ENCODE data around the gene SESN3. TPM values are rescaled to one million over a fixed set of nuclear protein-coding genes. Genes with fewer than 3 reads are reported as not detected.
A peak's percentile ranks its signal among the peaks of the same experiment; 100 is the strongest.
"Not testable (repeated sequence)": the region's sequence is repeated elsewhere in the genome, so short reads cannot be mapped to it uniquely, and the experiment has no call there.

SESN3 gene
- polyA plus RNA-seq, 10 donors: 79.8 to 157 (median 118) TPM

GRCh38 chr11:95228081-95228749, 2.8 kb downstream of the SESN3 start:
- DNase-seq: peak in 1 of 3 donors; percentile 33

DNA sequence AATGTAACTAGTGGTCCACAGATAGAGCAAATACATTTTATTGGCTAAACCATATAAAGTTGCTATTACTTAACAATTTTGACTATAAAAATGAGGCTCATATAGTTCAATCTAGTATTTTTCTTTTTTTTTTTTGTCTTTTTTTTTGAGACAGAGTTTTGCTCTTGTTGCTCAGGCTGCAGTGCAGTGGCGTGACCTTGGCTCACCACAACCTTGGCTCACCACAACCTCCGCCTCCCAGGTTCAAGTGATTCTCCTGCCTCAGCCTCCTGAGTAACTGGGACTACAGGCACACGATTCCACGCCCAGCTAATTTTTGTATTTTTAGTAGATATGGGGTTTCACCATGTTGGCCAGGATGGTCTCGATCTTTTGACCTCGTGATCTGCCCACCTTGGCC, 3.9 kb downstream of the SESN3 start:
- DNase-seq: not testable (repeated sequence)

DNA sequence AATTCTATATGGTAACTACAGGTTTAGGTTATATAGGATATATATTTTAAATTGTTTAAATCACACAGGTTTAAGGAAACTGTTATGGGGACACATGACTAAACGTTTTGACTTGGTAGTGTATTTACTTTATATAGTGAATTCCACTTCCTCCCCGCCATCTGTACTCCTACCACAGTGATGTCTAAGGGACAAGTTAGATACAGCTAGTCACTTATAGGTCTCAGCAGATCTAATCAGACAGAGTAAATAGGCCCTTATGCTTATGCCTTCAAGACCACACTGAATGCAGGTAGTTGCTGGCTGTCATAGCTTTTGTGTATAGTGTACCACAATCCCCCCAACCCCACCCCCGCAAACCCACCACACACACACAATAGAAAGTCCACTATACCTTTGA, 8.2 kb downstream of the SESN3 start:
- DNase-seq: no peak

DNA sequence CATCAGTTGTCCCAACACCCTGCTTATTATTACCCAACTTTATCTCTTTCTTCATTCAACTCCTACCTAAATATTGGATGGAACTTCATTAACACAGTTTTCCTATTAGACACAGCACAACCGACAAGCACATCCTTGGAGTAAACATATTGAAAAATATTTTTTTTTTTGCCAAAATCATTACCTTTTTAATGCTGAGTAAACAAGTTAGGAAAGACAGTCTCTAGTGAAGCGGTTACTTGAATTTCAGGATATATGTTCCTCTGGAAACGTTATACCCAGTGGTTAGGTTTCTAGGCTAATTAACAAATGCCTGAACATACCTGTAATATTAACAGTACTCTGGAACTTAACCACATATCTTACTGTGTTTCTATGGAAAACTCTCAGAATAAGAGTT, 11.4 kb downstream of the SESN3 start:
- DNase-seq: no peak

- no peak for DNase-seq
Measured at GRCh38 chr11:95218149-95218548, 12.9 kb downstream of the SESN3 start.

DNA sequence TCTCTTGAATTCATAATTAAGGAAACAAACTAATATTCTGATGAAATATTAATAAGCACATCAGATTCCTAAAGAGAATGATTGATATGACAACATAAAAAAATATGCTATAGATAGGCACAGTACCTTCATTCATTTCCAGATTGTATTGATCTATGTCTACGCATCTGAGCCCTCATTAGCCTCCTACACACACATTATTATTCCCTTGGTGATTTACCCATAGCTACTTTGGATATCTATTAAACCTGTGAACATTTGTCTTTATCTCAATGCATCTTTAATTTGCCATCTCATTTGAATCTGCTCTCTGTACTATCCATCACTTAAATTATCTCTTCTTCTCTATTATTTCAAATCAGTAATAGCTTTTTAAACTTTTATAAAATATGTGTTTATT, 18.4 kb downstream of the SESN3 start:
- DNase-seq: no peak

- not testable (repeated sequence) for DNase-seq
Measured at GRCh38 chr11:95209535-95209934, 21.5 kb downstream of the SESN3 start.

DNA sequence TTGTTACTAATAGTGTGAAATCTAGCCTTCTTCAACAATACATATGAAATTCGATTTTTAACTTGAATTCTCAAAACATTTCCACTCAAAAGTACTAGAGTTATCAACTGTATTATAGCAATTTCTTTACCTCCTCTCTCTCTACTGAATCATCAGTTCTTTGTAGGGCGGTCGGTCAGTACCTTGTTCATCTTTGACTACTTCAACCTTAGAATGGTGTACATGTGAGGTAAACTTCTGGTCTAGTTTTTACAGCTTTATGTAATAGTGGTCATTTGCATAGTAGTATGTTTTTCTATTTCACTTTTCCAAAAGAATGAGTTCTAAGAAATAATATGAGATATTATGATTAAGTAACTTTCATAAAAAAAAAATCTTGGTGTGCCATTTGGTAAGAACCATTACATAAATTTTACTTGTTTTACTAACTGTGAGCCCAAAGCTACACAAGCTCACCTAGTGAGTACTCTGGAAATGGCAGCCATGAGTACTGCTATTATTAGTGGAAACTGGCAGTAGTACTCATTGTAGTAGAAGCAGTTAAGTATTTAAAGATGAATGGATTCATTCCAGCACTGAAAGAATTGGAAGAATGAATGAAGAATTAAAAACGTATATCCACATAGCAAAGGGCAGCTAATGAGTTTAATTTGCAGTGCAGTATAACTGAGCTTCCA, 30.1 kb downstream of the SESN3 start:
- peak in 1 of 3 donors; percentile 19 for DNase-seq

DNA sequence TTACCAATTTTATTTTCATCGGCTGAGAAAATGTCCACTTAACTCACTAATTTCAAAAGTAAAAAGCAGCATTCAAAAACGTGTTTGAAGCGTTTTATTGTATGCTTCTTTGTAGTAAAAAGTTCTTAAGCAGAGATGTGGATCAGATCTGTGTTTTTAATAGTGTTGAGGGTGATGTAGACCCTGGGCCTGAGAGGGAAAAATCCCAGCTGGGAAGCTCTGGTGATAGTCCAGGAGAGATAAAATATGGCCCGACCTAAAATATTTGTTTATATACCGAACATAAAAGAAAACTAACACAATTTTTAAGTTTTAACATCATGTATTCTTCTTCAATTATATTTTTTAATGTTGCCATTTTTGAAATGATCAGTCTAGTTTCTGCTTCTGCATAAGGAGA, 35.2 kb downstream of the SESN3 start:
- no peak for DNase-seq

DNA sequence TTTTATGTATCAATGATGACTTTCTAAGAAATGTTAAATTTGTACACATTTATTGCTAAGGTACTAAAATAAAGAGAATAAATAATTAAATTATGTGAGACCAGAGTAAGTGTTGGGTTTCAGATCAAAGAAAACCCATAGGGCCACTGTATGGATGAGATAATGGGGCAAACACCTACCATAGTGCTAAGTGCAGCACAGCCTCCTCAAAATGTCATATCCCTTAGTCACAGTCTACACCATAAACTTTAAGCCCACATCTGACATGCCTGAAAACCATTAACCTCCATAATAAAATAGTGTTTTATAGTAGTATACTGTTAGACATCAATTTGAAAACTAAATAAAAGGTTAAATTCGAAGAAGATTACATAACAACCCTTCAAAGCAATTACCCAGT, 37.5 kb downstream of the SESN3 start:
- DNase-seq: no peak

DNA sequence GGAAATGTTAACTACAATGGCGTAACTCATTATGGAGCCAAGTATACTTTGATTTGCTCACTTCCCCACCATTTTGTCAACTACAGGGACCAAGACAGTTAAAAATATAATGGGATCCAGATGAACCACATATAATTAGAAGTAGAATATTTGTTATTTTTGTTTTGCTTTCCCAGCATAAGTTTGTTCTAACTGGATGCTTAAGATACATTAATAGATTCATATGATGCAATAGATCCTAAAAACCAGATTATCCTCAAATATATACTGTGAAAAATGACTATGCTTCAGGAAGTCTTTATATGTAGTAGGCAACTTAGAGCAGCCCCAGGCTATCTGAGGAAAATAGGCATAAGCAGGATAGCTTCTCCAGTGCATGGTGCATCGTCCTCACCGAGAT, 38.3 kb downstream of the SESN3 start:
- no peak for DNase-seq

DNA sequence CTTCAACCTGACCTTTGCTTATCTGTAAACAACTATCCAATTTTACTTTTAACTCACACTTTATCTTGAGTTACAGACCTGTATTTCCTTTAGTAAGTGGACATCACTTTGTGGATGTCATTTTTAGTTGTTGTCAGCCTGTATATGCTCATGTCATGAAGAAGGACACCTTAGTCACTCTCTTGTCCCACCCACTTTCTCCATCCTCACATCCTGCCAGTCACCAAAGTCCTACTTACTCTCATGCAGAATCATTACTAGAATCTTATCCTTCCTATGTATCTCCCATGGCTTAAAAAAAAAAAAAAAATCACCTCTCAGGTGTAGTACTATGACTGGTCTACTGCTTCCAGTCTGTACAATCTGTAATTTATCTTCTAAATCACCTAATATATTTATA, 43.3 kb downstream of the SESN3 start:
- no peak for DNase-seq

DNA sequence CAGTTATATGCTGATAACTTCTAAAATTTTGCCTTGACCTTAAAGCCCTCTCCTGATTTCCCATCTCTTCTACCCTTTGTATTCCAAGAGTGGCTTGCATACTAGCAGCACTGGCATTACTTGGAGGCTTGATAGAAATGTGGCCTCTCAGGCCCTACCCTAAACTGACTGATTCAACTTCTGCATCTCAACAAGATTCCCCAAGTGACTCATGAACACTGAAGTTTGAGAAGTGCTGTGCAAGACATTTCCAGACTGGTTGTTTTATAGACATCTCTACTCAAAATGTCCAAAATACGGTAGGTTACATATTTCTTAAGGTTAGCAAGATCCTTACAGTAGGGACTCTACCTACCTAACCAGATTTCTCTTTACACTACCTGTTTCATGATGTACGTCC, 48.6 kb downstream of the SESN3 start:
- DNase-seq: no peak

DNA sequence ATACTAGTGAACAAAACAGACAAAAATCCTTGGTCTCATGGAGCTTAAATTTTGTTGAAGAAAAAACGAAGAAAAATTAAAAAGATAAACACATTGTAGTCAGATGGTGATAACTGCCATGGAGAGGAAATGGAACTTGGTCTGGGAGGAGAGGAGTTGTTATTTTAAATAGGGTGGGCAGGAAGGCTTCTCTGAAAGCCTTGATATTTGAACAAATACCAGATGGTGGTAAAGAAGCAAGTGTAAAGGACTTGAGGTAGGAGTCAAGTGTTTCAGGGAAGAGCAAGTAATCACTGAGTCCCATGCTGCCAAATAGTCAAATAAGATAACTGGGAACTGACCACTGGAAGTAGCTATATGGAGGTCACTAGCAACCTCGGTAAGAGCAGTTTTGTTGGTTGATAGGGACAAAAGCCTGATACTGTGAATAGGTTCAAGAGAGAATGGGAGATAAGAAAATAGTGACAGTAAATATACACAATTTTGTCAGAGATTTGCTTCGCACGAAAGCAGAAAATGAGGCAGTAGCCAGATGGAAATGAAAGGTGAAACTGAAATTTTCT, 55.1 kb downstream of the SESN3 start:
- DNase-seq: no peak

DNA sequence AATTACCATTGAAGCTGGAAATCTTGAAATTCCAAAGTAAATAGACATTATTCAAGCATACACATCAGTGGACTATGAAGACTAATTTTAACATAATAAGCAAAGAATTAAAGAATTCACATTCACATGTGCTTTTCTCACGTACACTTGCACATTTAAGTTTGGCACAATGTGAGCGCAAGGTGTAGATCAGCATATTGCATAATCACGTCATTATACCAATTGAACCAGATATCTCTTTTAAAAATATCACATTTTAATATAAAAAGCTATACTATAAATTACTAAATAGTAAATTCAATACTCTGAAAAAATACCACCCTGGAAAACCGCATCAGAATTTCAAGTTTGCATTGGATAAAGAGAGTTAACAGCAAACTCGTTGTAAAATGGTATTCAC, 60.7 kb downstream of the SESN3 start:
- DNase-seq: no peak

DNA sequence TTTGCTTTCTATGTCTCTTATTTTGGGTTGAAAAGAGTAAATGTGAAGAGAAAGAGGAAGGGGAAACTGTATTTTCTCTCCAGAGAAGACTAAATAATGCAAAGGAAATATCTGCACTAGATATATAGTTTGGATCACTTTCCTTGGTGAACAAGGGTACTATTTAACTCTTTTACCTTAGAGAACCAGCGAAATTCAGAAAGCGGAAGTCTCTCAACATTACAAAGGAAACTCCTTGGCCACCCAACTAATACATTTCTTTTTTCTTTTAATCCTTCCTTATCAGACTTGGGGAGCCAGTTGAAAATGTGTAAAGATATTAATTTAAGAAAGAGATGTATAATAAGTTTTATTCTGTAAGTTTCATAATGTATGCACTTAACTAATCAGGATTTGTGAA, 64.2 kb downstream of the SESN3 start:
- no peak for DNase-seq

DNA sequence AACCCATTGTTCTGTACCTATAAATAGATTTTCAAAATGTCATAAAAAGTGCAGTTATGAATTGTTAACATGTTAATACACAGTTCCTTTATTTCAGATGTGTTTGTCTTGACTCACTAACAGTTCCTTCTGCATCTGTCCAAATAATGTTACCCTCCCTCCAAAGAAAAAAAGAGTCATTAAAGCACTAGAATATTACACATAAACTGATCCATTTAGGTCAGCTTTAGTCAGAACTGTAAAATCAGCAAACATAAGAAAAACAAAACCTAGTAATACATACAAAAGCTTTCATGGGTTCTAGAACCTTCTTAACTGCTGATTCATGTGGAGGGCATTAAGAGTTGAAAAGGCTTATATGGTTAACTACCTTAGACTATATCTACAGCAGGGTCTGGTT, 65.4 kb downstream of the SESN3 start:
- DNase-seq: no peak

DNA sequence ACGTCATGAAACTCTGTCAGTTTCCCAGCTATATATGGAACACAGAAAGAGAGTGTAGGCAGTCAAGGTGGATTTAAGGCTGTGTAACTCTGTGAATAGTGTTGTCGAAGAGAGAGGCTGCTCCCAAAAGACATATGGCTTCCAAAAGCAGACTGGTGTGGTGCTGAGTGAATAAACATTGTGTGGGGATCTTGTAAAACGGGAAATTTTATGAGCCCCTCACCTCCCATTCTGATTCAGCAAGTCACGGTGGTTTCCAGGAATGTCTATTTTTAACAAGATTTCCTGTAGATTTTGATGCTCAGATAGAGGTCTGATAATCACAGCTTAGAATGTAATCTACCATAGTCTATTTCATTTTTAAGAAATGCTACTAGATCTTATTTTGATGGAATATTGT, 67.9 kb downstream of the SESN3 start:
- DNase-seq: no peak

GRCh38 chr11:95161248-95161647, 69.8 kb downstream of the SESN3 start:
- no peak for DNase-seq

DNA sequence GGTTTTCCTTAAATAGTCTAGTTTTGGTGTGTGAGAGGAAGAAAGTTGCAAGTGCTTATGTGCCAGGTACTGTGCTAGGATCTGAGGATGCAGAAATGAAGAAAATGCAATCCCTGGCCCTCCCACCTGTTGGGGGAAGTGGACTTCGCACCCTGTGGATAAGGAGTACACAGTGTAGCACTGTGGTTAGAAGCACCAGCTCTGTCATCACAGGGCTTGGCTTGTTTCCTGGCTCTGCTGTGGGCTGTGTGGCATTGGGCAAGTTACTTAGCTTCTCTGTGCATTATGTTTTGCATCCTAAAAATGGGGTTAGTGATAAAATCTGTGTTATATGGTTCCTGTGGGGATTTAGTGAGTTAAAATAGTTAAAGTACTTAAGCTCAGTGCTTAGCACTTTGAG, 73.2 kb downstream of the SESN3 start:
- DNase-seq: no peak

DNA sequence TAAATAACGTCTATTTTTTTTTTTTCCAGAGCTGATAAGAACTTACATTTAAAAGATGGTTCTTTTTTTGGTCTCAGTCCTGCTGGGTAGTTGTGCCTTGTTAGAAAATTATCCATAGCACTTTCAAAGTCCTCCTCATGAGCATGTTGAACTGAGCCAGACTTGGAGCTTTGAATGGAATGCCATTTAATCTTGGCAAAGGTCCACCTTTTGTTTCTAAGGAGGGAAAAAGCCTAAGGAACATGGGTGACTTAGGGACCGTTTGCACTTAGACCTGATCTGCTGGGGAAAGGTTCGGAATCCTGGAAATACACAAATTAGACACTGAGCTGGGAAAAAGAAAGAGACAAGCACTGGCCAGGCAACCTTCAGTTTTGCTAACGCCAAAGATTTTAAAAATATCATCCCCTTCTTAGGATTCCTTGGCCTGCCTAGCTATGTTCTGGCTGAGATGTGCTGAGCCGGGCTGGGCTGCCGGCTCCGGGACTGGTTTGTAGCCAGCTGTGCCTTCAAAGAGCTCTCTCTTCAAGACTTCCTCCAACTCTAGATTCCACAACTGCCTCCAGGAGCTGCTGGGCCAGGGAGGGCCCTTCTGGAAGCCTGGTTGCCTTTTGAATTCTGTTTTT, 74.0 kb downstream of the SESN3 start:
- DNase-seq: peak in 2 of 3 donors; percentile 77 to 86

GRCh38 chr11:95156133-95156721, 74.8 kb downstream of the SESN3 start:
- DNase-seq: peak in 1 of 3 donors; percentile 22

- no peak for DNase-seq
Measured at GRCh38 chr11:95155385-95155784, 75.6 kb downstream of the SESN3 start.
